MM.1S (cell line): ENCODE measurements around the gene KLHL28.

Source experiments
- DNase-seq: peaks from one replicate; pipeline ENCODE4 v3.0.0-alpha.2; 2015
- H2AFZ ChIP-seq: fragments of 300-600 bp; sonication (generic); 2 replicates; pipeline ENCODE4 v1.6.0; 2016; ENCODE audit warnings: antibody characterized with exemption, low read length
- H3F3A ChIP-seq: fragments of 300-600 bp; sonication (generic); 2 replicates; pipeline ENCODE4 v1.6.1; 2016; ENCODE audit warnings: mild to moderate bottlenecking, antibody characterized with exemption, low read length, moderate library complexity, mixed read lengths; ENCODE audit not compliant: insufficient read depth
- H3K27ac ChIP-seq: fragments of 300-600 bp; sonication (generic); 2 replicates; pipeline ENCODE4 v1.5.1; 2016; ENCODE audit warnings: mild to moderate bottlenecking, low read length
- H3K27me3 ChIP-seq: fragments of 300-600 bp; sonication (generic); replicated peaks from 2 replicates; pipeline ENCODE4 v1.6.0; 2016; ENCODE audit warnings: low read length; ENCODE audit not compliant: insufficient read depth
- H3K36me3 ChIP-seq: fragments of 300-600 bp; sonication (generic); replicated peaks from 2 replicates; pipeline ENCODE4 v1.6.1; 2016; ENCODE audit warnings: mild to moderate bottlenecking, low read length, mixed read lengths; ENCODE audit not compliant: insufficient read depth
- H3K4me1 ChIP-seq: fragments of 300-600 bp; sonication (generic); 2 replicates; pipeline ENCODE4 v1.6.1; 2016; ENCODE audit warnings: low read length, mixed read lengths
- H3K4me2 ChIP-seq: fragments of 300-600 bp; sonication (generic); 2 replicates; pipeline ENCODE4 v1.6.0; 2016; ENCODE audit warnings: low read depth, low read length
- H3K4me3 ChIP-seq: fragments of 300-600 bp; sonication (generic); 2 replicates; pipeline ENCODE4 v1.5.1; 2016; ENCODE audit warnings: low read length, mixed read lengths
- H3K79me2 ChIP-seq: fragments of 300-600 bp; sonication (generic); 2 replicates; pipeline ENCODE4 v1.6.1; 2016; ENCODE audit warnings: mixed run types, low read length, mixed read lengths
- H3K9ac ChIP-seq: fragments of 300-600 bp; sonication (generic); 2 replicates; pipeline ENCODE4 v1.6.1; 2016; ENCODE audit warnings: low read length, mixed read lengths
- H3K9me2 ChIP-seq: fragments of 300-600 bp; sonication (generic); replicated peaks from 2 replicates; pipeline ENCODE4 v1.6.1; 2016; ENCODE audit warnings: mild to moderate bottlenecking, low read length, mixed read lengths; ENCODE audit not compliant: insufficient read depth
- H3K9me3 ChIP-seq: fragments of 300-600 bp; sonication (generic); replicated peaks from 2 replicates; pipeline ENCODE4 v1.6.1; 2016; ENCODE audit warnings: mild to moderate bottlenecking, low read length, mixed read lengths; ENCODE audit not compliant: insufficient read depth
- H4K20me1 ChIP-seq: fragments of 300-600 bp; sonication (generic); 2 replicates; pipeline ENCODE4 v1.6.1; 2016; ENCODE audit warnings: mild to moderate bottlenecking, low read length, moderate library complexity, mixed read lengths; ENCODE audit not compliant: insufficient read depth
- EZH2 ChIP-seq: fragments of 300-600 bp; sonication (generic); optimal IDR thresholded peaks from 2 replicates; pipeline ENCODE3; 2017; ENCODE audit warnings: low read depth, mild to moderate bottlenecking, antibody characterized with exemption, low read length, mixed read lengths
- EZH2phosphoT487 ChIP-seq: fragments of 300-600 bp; sonication (generic); IDR thresholded peaks from 2 replicates; pipeline ENCODE4 v1.6.1; 2018; ENCODE audit warnings: antibody characterized with exemption, low read length
- TF ChIP-seq, protein P1 (sequence below): fragments of 300-600 bp; sonication (generic); IDR thresholded peaks from 2 replicates; pipeline ENCODE4 v1.5.1; 2016; ENCODE audit warnings: antibody characterized with exemption, low read length, mixed read lengths

Gene KLHL28, protein sequence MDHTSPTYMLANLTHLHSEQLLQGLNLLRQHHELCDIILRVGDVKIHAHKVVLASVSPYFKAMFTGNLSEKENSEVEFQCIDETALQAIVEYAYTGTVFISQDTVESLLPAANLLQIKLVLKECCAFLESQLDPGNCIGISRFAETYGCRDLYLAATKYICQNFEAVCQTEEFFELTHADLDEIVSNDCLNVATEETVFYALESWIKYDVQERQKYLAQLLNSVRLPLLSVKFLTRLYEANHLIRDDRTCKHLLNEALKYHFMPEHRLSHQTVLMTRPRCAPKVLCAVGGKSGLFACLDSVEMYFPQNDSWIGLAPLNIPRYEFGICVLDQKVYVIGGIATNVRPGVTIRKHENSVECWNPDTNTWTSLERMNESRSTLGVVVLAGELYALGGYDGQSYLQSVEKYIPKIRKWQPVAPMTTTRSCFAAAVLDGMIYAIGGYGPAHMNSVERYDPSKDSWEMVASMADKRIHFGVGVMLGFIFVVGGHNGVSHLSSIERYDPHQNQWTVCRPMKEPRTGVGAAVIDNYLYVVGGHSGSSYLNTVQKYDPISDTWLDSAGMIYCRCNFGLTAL

DNA sequence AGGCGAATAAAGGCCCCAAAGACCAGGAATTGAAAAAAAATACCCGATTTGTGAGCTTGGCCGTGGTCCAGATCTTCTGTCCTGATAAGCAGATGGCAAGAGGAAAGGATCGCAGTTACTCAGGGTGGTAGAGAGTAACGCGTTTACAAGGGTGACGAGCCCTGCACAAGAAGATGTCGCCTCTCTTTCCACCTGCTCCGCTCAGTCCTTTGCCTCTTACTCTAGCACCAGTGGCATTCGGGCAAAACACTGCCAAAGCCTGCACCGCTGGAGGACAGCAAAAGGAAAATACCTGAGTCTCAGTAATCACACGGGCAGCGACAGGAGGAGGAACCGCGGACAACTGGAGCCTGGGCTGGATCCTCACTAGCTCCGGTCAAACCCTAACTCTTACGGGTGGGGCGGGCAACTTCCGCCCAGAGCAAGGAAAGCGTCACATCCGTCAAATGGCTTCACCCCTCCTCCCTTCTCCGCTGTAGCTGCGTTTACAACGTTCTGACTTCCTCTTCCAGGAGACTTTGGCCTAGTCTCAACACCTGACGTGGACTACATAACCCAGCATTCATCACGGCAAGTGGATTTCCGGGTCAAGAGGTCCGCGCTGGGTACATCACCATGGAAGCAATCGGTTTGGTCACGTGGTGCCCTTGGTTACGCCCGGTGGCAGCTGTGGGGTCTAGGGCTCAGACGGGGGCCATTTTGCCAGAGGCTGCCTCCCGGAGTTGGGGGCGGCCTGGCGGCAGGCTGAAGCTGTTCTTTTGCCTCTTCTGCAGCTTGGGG is at the start of gene KLHL28, which contains the start of gene TOGARAM1:
Gene KLHL28 (minus strand): TSS at position 394 of the 780 bp plus-strand sequence. CDS start 16,019 bp downstream, outside the sequence.
Gene TOGARAM1 (plus strand): TSS at position 637 of the 780 bp plus-strand sequence. CDS start 232 bp downstream, outside the sequence.
- peak; percentile 97 for DNase-seq
- Histone ChIP-seq H4K20me1 (no peaks in the 10 kb centered on the region), H3K4me1 (peaks cover 10% of the 10 kb centered on the region; the same call in 1 of the 2 replicates), H3K4me2 (peak within 1 kb of the TSS; percentile 76), H3K9me2 (no peaks in the 10 kb centered on the region), H3K27me3 (no peaks in the 10 kb centered on the region), H3K9me3 (no peaks in the 10 kb centered on the region), H3K36me3 (no peaks in the 10 kb centered on the region), H3K27ac (peak within 1 kb of the TSS; percentile 88), H2AFZ (peak within 1 kb of the TSS; percentile 75), H3K9ac (peak within 1 kb of the TSS; percentile 80), H3F3A (0 out of 2 replicates have a peak, but pooled peaks cover 12% of the 10 kb centered on the region), H3K4me3 (peak within 1 kb of the TSS; percentile 88), H3K79me2 (peaks cover 57% of the 10 kb centered on the region)
- TF ChIP-seq EZH2phosphoT487, result no peak

DNA sequence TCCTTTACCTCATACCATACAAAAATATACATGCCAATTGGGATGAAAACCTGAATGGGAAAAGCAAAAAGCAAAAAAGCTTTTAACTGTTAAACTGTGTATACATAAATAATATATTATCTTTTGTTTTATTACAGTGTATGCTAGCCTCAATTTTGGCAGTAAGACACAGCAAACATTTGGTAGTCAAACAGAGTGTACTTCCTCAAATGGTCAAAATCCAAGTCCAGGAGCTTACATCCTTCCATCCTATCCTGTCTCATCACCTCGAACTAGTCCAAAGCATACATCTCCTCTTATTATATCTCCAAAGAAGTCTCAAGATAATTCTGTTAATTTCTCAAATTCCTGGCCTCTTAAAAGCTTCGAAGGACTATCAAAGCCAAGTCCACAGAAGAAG is 42.2 kb upstream of the KLHL28 start:
- DNase-seq, result no peak
- Histone ChIP-seq H3K27ac (no peak overlapping the region), H3K4me3 (no peak overlapping the region), H3K79me2 (no peaks in the 10 kb centered on the region), H2AFZ (no peak overlapping the region), H3K9me2 (no peaks in the 10 kb centered on the region), H3F3A (no peaks in the 10 kb centered on the region), H3K4me1 (no peaks in the 10 kb centered on the region), H3K9ac (no peak overlapping the region), H3K9me3 (no peaks in the 10 kb centered on the region), H3K36me3 (no peaks in the 10 kb centered on the region), H4K20me1 (no peaks in the 10 kb centered on the region), H3K27me3 (no peaks in the 10 kb centered on the region), H3K4me2 (no peak overlapping the region)
- TF ChIP-seq EZH2phosphoT487, result no peak
- TF ChIP-seq, protein P1, sequence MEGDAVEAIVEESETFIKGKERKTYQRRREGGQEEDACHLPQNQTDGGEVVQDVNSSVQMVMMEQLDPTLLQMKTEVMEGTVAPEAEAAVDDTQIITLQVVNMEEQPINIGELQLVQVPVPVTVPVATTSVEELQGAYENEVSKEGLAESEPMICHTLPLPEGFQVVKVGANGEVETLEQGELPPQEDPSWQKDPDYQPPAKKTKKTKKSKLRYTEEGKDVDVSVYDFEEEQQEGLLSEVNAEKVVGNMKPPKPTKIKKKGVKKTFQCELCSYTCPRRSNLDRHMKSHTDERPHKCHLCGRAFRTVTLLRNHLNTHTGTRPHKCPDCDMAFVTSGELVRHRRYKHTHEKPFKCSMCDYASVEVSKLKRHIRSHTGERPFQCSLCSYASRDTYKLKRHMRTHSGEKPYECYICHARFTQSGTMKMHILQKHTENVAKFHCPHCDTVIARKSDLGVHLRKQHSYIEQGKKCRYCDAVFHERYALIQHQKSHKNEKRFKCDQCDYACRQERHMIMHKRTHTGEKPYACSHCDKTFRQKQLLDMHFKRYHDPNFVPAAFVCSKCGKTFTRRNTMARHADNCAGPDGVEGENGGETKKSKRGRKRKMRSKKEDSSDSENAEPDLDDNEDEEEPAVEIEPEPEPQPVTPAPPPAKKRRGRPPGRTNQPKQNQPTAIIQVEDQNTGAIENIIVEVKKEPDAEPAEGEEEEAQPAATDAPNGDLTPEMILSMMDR, result no peak
- TF ChIP-seq EZH2, result no peak

DNA sequence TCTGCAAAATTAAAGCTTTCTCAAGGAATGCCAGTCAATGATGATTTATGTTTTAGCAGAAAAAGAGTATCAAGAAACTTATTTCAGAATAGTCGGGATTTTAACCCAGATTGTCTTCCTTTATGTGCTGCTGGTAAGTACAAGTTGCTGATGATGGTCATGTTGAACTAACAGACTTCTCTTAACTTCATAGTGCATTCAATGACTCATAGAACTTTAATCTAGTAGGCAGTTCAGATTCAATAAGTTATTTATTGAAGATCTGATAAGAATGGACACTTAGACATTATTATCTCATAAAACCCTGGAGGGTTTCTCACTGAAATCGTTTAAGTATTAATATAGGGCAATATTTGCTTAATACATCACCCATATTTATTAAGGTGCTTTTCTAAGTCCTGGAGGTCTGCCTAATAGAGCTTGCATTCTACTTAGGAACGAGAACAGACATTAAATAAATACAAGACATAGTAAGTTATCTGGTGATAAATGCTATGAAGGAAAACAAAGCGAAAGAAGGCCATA is 34.1 kb upstream of the KLHL28 start:
- no peak for DNase-seq
- H3K79me2 ChIP-seq, result no peaks in the 10 kb centered on the region
- H3K4me3 ChIP-seq, result no peak overlapping the region
- no peak overlapping the region for H3K9ac ChIP-seq
- no peaks in the 10 kb centered on the region for H3K4me1 ChIP-seq
- H3K9me3 ChIP-seq, result no peaks in the 10 kb centered on the region
- no peaks in the 10 kb centered on the region for H3F3A ChIP-seq
- H3K36me3 ChIP-seq, result no peaks in the 10 kb centered on the region
- H3K4me2 ChIP-seq, result no peak overlapping the region
- H3K9me2 ChIP-seq, result no peaks in the 10 kb centered on the region
- no peak overlapping the region for H2AFZ ChIP-seq
- TF ChIP-seq EZH2 (no peak), EZH2phosphoT487 (no peak)
- TF ChIP-seq, protein P1, result no peak
- no peak overlapping the region for H3K27ac ChIP-seq
- H4K20me1 ChIP-seq, result no peaks in the 10 kb centered on the region
- no peaks in the 10 kb centered on the region for H3K27me3 ChIP-seq
